SIG-M5 treated with dmso at 0.1 percent for 504 hours (cell line): Measurements from ENCODE around the gene CILP2.

Experiments used
- DNase-seq: peaks from one replicate; lab custom pipeline; 2025; ENCODE audit not compliant: unreplicated experiment; lab: John Stamatoyannopoulos, UW

CILP2 gene

DNA sequence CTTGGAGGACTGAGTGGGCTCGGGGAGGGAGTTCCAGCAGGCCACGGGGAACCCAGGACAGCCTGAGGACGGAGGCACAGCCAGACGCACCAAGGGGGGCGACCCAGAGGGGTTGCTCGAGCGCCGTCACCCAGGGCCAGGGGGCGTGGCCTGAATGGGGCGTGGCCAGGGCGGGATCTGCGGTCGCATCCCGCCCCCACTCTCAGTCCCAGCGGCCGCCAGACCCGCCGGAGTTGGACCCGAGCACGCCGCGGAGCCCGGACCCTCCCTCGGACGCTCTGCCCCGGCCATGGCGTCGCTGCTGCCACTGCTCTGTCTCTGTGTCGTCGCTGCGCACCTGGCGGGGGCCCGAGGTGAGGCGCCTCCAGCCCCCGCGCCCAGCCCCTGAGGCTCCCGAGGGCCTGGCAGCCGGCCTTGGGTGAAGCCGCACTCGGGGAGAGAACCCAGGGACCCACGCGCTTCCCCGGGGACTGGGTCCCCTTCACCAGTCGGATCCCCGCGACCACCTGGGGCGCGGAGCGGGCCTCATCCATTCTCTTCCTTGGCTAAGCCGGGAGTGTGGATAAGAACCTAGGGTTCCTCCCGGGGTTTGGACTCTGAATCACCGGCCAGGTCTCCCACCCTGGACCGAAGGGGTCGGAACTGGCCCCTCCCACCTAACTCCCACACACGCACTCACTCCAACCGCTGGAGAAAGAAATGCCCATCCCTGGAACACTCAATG is at the start of gene CILP2:
TSS of gene CILP2 (plus strand) at position 205 of the 724 bp plus-strand sequence. CDS start at position 290, 85 bp downstream.
- no peak for DNase-seq

GRCh38 chr19:19488875-19489690 is 49.0 kb upstream of the CILP2 start:
- DNase-seq: peak; percentile 71

GRCh38 chr19:19489804-19490204 is 48.3 kb upstream of the CILP2 start:
- DNase-seq: no peak

DNA sequence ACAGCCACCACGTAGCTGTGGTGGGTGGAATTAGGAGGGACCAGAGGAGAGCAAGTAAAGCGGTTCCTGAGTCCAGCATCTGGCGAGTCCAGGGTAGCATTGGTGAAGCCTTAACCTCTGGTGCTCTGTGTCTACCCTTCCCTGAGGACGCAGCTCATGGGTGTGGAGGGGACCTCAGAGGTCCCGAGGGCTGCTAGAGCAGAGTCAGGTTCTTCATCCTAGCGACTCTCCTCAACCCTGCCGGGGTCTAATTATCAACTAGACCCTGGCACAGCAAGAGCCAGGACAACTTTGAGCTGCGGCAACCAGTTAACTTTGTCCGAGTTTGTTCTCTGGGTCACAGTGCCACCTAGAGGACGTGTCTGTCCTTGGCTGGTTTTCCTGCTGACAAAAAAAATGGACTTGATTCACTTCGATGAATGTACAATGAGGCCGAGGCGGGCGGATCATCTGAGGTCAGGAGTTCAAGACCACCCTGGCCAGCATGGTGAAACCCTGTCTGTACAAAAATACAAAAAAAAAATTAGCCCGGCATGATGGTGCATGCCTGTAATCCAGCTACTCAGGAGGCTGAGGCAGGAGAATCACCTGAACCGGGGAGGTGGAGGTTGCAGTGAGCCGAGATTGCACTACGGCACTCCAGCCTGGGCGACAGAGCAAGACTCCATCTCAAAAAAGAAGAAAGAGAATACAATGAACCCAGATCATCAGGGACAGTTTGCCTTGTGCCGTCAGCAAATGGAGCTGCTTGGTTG is 47.7 kb upstream of the CILP2 start:
- peak; percentile 38 for DNase-seq

DNA sequence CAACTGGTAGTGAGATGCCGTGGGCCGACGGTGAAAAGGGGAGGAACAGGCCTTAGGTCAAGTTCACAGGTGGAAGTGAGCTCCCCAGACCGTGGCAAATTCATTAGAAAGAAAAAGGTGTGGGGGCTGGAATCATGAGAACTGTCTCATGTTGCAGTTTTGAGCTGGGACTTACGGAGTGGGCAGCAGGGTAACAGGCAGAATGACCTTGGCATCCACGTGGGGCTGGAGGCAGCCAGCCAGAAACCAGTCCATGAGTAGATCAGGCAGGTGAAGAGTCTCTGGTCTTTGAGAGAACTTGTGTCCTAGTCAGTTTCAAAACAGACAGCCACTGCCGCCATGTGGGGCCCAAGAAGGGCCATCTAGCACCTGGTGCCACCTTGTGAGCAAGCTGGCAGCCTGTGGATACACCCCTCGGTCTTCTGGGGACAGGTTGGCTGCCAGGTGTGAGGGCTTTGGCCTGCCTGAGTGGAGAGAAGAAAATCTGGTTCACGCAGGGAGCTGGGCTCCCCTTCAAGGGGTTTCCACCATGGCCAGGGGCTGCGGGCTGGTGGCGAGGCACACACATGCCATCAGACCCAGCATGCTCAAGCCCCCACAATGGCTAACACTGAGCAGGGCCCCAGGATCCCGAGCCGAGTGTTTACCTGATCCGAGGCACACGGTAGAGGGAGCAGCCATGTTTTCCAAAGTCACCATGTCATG is 46.6 kb upstream of the CILP2 start:
- DNase-seq: no peak

DNA sequence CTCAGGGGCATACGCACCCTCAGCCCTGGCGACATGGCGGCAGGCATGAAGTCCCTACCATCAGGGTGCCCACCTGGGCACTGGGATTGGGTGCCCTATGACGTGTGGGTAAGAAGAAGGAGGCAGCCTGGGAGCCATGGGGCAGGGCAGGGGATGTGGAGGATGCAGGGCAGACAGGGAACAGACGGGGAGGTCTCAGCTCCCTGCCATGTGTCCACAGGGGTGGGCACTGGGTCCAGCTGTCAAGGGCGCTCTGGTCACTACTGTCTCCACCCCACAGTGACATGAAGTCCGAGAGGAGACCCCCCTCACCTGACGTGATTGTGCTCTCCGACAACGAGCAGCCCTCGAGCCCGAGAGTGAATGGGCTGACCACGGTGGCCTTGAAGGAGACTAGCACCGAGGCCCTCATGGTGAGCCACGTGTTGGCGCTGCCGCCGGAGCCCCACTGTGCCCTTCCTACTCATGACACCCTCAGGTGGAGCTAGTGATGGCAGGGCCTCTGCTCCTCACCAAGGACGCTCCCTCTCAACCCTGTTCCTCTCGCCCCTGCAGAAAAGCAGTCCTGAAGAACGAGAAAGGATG is 45.9 kb upstream of the CILP2 start:
- DNase-seq: no peak

- DNase-seq: no peak
Measured at GRCh38 chr19:19493841-19494546, 44.1 kb upstream of the CILP2 start.

GRCh38 chr19:19495614-19496603 is 42.2 kb upstream of the CILP2 start:
- no peak for DNase-seq

DNA sequence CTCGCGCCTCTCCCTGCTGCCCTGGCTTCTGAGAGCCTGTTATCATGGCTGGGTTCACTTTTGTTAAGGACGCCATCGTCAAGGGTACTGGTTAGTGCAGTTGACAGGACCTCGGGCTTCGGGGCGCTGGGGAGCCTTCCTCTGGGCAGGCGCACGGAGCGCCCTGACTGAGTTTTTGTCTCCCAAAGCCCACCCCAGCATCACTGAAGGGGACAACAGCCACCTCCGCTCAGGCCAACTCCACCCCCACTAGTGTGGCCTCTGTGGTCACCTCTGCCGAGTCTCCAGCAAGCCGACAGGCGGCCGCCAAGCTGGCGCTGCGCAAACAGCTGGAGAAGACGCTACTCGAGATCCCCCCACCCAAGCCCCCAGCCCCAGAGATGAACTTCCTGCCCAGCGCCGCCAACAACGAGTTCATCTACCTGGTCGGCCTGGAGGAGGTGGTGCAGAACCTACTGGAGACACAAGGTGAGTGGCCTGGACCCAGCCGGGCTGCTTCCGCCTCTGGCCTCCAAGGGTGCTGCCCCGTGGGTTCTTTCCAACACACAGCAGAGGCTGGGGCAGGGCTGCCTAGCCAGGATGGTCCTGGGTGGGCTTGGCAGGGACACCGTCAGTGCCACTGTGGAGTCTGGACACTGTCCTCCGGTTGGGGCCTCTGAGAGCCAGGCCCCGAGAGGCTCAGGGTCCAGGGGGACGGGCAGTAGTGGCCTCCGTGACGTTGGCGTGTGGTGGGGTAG is 39.6 kb upstream of the CILP2 start:
- no peak for DNase-seq

GRCh38 chr19:19499272-19499995 is 38.6 kb upstream of the CILP2 start:
- no peak for DNase-seq

DNA sequence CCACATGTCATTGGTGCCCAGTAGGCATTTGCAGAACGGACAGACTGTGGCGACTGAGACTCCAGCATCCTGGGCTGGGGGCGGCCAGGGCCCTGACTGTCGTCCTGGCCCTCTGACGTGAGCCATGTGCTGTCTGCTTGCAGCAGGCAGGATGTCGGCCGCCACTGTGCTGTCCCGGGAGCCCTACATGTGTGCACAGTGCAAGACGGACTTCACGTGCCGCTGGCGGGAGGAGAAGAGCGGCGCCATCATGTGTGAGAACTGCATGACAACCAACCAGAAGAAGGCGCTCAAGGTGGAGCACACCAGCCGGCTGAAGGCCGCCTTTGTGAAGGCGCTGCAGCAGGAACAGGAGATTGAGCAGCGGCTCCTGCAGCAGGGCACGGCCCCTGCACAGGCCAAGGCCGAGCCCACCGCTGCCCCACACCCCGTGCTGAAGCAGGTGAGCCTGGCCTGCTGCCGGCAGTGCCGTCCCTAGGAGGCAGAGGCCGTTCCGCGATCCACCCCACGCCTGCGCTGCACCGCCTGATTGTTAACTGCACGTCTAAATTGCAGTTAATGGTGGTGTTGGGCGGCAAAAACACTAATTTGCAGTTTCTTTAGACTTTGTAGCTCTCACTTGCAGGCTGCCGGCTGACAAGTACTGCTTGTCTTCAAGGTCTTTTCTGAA is 37.0 kb upstream of the CILP2 start:
- no peak for DNase-seq

DNA sequence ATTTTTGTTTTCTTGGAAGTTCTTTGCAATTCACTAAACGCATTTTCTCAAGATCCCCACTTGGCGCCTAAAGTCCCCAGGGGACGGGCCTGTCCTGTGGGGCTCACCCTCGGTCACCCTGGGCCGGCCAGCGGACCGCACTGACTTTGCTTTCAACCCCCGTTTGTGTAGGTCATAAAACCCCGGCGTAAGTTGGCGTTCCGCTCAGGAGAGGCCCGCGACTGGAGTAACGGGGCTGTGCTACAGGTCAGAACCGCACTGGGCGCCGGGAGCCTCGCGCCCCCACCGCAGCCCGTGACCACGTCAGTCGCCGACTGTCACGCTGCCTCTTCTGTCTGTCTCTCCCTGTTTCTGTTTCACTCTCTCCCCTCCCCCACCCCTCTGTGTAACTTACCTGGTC is 36.3 kb upstream of the CILP2 start:
- DNase-seq: no peak

DNA sequence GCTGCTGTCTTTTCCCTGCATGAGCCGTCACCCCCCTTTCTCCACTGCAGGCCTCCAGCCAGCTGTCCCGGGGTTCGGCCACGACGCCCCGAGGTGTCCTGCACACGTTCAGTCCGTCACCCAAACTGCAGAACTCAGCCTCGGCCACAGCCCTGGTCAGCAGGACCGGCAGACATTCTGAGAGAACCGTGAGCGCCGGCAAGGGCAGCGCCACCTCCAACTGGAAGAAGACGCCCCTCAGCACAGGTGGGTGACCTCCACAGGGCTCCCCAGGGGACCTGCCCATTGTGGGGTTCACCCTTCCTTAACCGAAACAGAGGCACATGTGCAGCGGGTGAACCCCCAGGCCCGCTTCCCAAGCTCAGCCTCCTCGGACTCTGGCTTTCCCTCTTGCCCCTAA is 35.8 kb upstream of the CILP2 start:
- DNase-seq: no peak

GRCh38 chr19:19502808-19503602 is 35.1 kb upstream of the CILP2 start:
- DNase-seq: no peak

DNA sequence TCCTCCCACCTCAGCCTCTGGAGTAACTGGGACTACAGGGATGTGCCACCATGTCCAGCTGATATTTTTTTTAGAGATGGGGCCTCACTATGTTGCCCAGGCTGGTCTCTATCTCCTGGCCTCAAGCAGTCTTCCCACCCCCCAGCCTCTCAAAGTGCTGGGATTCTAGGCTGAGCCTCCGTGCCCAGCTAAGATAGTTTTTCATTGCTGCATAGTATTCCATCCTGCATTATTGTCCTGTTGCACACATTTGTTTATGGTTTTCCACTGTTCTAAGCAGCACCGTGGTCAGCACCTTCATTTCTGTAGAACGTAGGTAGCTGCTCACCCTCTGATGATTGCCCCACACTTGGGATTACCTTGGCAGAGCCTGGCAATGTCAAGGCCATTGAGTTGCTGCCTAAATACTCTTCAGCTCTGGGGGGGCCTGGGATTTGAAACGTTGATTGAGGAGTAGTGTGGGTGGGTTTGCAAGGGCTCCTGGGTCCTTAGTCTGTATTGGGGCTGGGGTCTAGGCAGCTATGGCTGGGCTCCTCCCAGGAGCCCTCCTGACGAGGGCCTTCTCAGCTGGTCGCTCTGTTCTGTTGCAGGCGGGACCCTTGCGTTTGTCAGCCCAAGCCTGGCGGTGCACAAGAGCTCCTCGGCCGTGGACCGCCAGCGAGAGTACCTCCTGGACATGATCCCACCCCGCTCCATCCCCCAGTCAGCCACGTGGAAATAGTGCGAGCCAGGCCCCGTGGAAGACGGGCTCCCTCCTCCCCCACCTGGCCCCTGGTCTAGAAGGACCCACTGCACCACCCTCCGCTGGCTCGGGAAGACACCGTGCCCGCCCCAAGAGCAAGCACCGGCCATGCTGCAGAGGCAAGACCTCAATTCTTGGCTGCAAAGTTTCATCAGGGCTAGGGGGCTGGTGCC is 33.1 kb upstream of the CILP2 start:
- DNase-seq: no peak
